MM.1S (cell line): Measurements from ENCODE around the gene HPDL.

Experiments
- DNase-seq: peaks from one replicate; pipeline ENCODE4 v3.0.0-alpha.2; 2015
- H2AFZ ChIP-seq: fragments of 300-600 bp; sonication (generic); 2 replicates; pipeline ENCODE4 v1.6.0; 2016; ENCODE audit warnings: antibody characterized with exemption, low read length
- H3F3A ChIP-seq: fragments of 300-600 bp; sonication (generic); 2 replicates; pipeline ENCODE4 v1.6.1; 2016; ENCODE audit warnings: mild to moderate bottlenecking, antibody characterized with exemption, low read length, moderate library complexity, mixed read lengths; ENCODE audit not compliant: insufficient read depth
- H3K27ac ChIP-seq: fragments of 300-600 bp; sonication (generic); 2 replicates; pipeline ENCODE4 v1.5.1; 2016; ENCODE audit warnings: mild to moderate bottlenecking, low read length
- H3K27me3 ChIP-seq: fragments of 300-600 bp; sonication (generic); replicated peaks from 2 replicates; pipeline ENCODE4 v1.6.0; 2016; ENCODE audit warnings: low read length; ENCODE audit not compliant: insufficient read depth
- H3K36me3 ChIP-seq: fragments of 300-600 bp; sonication (generic); replicated peaks from 2 replicates; pipeline ENCODE4 v1.6.1; 2016; ENCODE audit warnings: mild to moderate bottlenecking, low read length, mixed read lengths; ENCODE audit not compliant: insufficient read depth
- H3K4me1 ChIP-seq: fragments of 300-600 bp; sonication (generic); 2 replicates; pipeline ENCODE4 v1.6.1; 2016; ENCODE audit warnings: low read length, mixed read lengths
- H3K4me2 ChIP-seq: fragments of 300-600 bp; sonication (generic); 2 replicates; pipeline ENCODE4 v1.6.0; 2016; ENCODE audit warnings: low read depth, low read length
- H3K4me3 ChIP-seq: fragments of 300-600 bp; sonication (generic); 2 replicates; pipeline ENCODE4 v1.5.1; 2016; ENCODE audit warnings: low read length, mixed read lengths
- H3K79me2 ChIP-seq: fragments of 300-600 bp; sonication (generic); 2 replicates; pipeline ENCODE4 v1.6.1; 2016; ENCODE audit warnings: mixed run types, low read length, mixed read lengths
- H3K9ac ChIP-seq: fragments of 300-600 bp; sonication (generic); 2 replicates; pipeline ENCODE4 v1.6.1; 2016; ENCODE audit warnings: low read length, mixed read lengths
- H3K9me2 ChIP-seq: fragments of 300-600 bp; sonication (generic); replicated peaks from 2 replicates; pipeline ENCODE4 v1.6.1; 2016; ENCODE audit warnings: mild to moderate bottlenecking, low read length, mixed read lengths; ENCODE audit not compliant: insufficient read depth
- H3K9me3 ChIP-seq: fragments of 300-600 bp; sonication (generic); replicated peaks from 2 replicates; pipeline ENCODE4 v1.6.1; 2016; ENCODE audit warnings: mild to moderate bottlenecking, low read length, mixed read lengths; ENCODE audit not compliant: insufficient read depth
- H4K20me1 ChIP-seq: fragments of 300-600 bp; sonication (generic); 2 replicates; pipeline ENCODE4 v1.6.1; 2016; ENCODE audit warnings: mild to moderate bottlenecking, low read length, moderate library complexity, mixed read lengths; ENCODE audit not compliant: insufficient read depth
- CTCF ChIP-seq: fragments of 300-600 bp; sonication (generic); IDR thresholded peaks from 2 replicates; pipeline ENCODE4 v1.5.1; 2016; ENCODE audit warnings: antibody characterized with exemption, low read length, mixed read lengths
- EZH2 ChIP-seq: fragments of 300-600 bp; sonication (generic); optimal IDR thresholded peaks from 2 replicates; pipeline ENCODE3; 2017; ENCODE audit warnings: low read depth, mild to moderate bottlenecking, antibody characterized with exemption, low read length, mixed read lengths
- EZH2phosphoT487 ChIP-seq: fragments of 300-600 bp; sonication (generic); IDR thresholded peaks from 2 replicates; pipeline ENCODE4 v1.6.1; 2018; ENCODE audit warnings: antibody characterized with exemption, low read length

HPDL gene

GRCh38 chr1:45332346-45332720 lies 5.6 kb downstream of the HPDL start:
- no peaks in the 10 kb centered on the region for H3F3A ChIP-seq
- no peaks in the 10 kb centered on the region for H3K36me3 ChIP-seq
- TF ChIP-seq EZH2phosphoT487 = no peak
- TF ChIP-seq EZH2 = no peak
- no peak for TF ChIP-seq CTCF
- H3K79me2 ChIP-seq = no peaks in the 10 kb centered on the region; the same call in 1 of the 2 replicates
- H3K9me2 ChIP-seq = no peaks in the 10 kb centered on the region
- H4K20me1 ChIP-seq = no peaks in the 10 kb centered on the region
- H3K4me2 ChIP-seq = no peak overlapping the region
- peaks cover 9% of the 10 kb centered on the region for H3K4me1 ChIP-seq
- DNase-seq = no peak
- H3K27ac ChIP-seq = no peak overlapping the region
- H3K9me3 ChIP-seq = no peaks in the 10 kb centered on the region
- no peak overlapping the region for H3K9ac ChIP-seq
- H2AFZ ChIP-seq = no peak overlapping the region
- H3K27me3 ChIP-seq = no peaks in the 10 kb centered on the region
- no peak overlapping the region for H3K4me3 ChIP-seq

DNA sequence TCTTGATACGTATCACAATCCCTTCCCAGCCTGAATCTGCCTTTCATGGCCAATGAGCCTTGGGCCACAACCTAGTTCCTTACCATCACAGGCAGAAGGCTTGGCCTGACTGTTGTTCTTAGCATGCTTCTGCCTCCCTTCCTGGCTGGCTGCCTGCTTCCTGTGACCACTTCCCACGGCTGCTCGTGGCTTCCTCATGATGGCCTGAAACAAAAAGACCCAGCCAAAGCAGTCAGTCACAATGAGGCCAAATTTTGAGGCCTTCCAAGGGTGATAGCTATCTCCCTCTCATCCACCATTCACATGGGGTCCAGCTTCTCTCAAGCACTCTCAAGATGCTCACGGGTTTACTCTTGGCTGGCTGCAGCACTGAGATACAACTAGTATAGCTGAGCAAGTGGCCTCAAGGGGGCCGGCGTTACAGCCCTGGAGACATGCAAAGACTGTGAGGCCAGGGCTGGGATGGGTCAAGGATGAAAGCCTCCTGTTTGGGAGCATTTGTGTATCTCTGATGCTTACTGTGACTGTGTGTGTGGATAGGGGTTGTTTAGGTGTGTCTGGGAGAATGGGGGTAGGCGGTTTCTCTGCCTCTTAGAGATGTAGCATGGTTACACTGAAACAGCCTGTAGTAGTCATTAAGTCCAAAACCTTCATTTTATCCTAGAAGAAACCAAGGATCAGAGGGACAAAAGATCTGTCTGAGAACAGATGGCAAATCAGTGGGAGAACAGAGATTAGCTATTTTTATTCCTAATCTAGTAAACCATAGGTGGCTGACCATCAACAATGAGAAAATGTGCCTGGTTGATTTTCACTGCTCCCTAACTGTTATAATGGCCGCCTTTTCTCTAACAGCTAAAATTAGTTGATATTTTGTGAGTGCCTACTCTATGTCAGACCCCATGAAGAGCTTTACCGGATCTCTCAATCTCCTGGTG lies 7.9 kb downstream of the HPDL start:
- Histone ChIP-seq H3K9me3 (no peaks in the 10 kb centered on the region), H3K27me3 (no peaks in the 10 kb centered on the region), H3K27ac (no peak overlapping the region), H2AFZ (no peak overlapping the region), H3K4me3 (no peak overlapping the region), H3K4me1 (no peaks in the 10 kb centered on the region), H3K9ac (no peak overlapping the region), H3K9me2 (no peaks in the 10 kb centered on the region), H3K4me2 (no peak overlapping the region), H3K79me2 (peaks cover 4% of the 10 kb centered on the region), H3K36me3 (no peaks in the 10 kb centered on the region), H3F3A (peaks cover 9% of the 10 kb centered on the region; the same call in 1 of the 2 replicates), H4K20me1 (no peaks in the 10 kb centered on the region)
- TF ChIP-seq EZH2 (no peak), EZH2phosphoT487 (no peak), CTCF (no peak)
- no peak for DNase-seq

DNA sequence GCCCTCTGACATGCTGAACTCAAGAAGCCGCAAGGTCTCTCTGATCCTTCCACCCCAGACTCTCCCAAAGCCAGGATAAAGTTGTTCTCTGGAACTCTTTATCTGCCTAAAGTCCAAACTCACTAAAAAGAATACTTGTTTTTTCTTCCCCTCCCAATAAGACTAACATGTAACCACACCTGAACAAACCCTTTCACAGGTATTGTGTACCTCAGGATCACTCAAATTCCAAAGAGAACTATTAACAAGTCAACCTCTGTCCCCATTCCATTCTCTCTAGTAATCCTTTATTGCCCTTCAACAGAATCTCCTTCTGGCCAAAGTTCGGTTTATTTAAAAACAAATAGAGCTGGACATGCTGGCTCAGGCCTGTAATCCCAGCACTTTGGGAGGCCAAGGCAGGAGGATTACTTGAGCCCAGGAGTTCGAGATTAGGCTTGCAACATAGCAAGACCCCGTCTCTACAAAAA lies 9.2 kb downstream of the HPDL start:
- DNase-seq = no peak
- no peaks in the 10 kb centered on the region for H3K9me3 ChIP-seq
- H4K20me1 ChIP-seq = no peaks in the 10 kb centered on the region
- H3K27ac ChIP-seq = no peak overlapping the region
- peaks cover 22% of the 10 kb centered on the region for H3F3A ChIP-seq
- no peaks in the 10 kb centered on the region for H3K27me3 ChIP-seq
- H3K4me3 ChIP-seq = no peak overlapping the region
- no peaks in the 10 kb centered on the region for H3K9me2 ChIP-seq
- no peaks in the 10 kb centered on the region; the same call in 1 of the 2 replicates for H3K4me1 ChIP-seq
- no peak overlapping the region for H2AFZ ChIP-seq
- H3K4me2 ChIP-seq = no peak overlapping the region
- no peaks in the 10 kb centered on the region for H3K36me3 ChIP-seq
- peaks cover 12% of the 10 kb centered on the region for H3K79me2 ChIP-seq
- TF ChIP-seq EZH2 = no peak
- TF ChIP-seq CTCF = no peak
- no peak for TF ChIP-seq EZH2phosphoT487
- H3K9ac ChIP-seq = no peak overlapping the region
